Endothelial cell of umbilical vein (primary cell): ENCODE data around the gene FYB1. TPM values are rescaled to one million over a fixed set of nuclear protein-coding genes. Genes with fewer than 3 reads are reported as not detected.

Source experiments
- BruUV-seq: library from RNA; stranded (reverse); fragments of 400-500 nt; replicated peaks from 2 replicates; lab custom pipeline; 2021; lab: Mats Ljungman, UMichigan
- CTCF ChIA-PET: fragments of 300-600, 350-600 bp; sonication (Branson Sonifier 250); formaldehyde crosslinking; loops from one replicate; lab custom pipeline; 2021; ENCODE audit warnings: antibody characterized with exemption, inconsistent platforms; lab: Charles Lee
- POLR2A ChIA-PET: fragments of 300-600, 350-600 bp; sonication (Branson Sonifier 250); formaldehyde crosslinking; loops from one replicate; lab custom pipeline; 2021; ENCODE audit warnings: antibody characterized with exemption, inconsistent platforms; lab: Charles Lee
- DNase-seq: peaks from one replicate; pipeline ENCODE4 v3.0.0-alpha.2; 2011; ENCODE audit warnings: low read depth, low spot score
- FAIRE-seq: peaks from 2 replicates; lab custom pipeline; 2011; peaks lifted over from hg19 to GRCh38; lab: Jason Lieb, UNC
- H2AFZ ChIP-seq: 2 replicates; pipeline ENCODE4 v1.6.0; 2012; ENCODE audit warnings: low read depth, low read length, control low read depth, inconsistent platforms
- H3K27ac ChIP-seq: 2 replicates; pipeline ENCODE4 v1.5.1; 2011; ENCODE audit warnings: low read depth, mild to moderate bottlenecking, control low read depth, low read length, moderate library complexity; ENCODE audit not compliant: insufficient read depth
- H3K27me3 ChIP-seq, 2 experiments: 2 replicates each; pipeline versions ENCODE4 v1.6.0 to v1.6.1; 2011; ENCODE audit warnings: low read length in 2 of 2, mixed read lengths in 1 of 2; ENCODE audit not compliant: control insufficient read depth in 2 of 2, insufficient read depth in 2 of 2
- H3K36me3 ChIP-seq, 2 experiments: 2 replicates in 1 of 2; 3 replicates in 1 of 2; pipeline ENCODE4 v1.5.1; 2011; ENCODE audit warnings: low read length in 2 of 2, mild to moderate bottlenecking in 1 of 2, moderate library complexity in 1 of 2; ENCODE audit not compliant: control insufficient read depth in 2 of 2, insufficient read depth in 2 of 2; ENCODE audit errors: extremely low read depth in 1 of 2
- H3K4me1 ChIP-seq: 3 replicates; pipeline ENCODE4 v1.5.1; 2011; ENCODE audit warnings: mild to moderate bottlenecking, low read length; ENCODE audit not compliant: control insufficient read depth, insufficient read depth; ENCODE audit errors: extremely low read depth
- H3K4me2 ChIP-seq: 2 replicates; pipeline ENCODE4 v1.6.1; 2011; ENCODE audit warnings: low read length, control low read depth, mixed read lengths; ENCODE audit not compliant: insufficient read depth
- H3K4me3 ChIP-seq, 3 experiments: fragments of 200-600 bp in 1 of 3; sonication (generic), shearing (Covaris generic) in 1 of 3; replicated peaks in 1 of 3; 2 replicates each; pipeline ENCODE4 v1.5.1; 2011 to 2016; ENCODE audit warnings: control low read depth in 3 of 3, low read length in 3 of 3, mild to moderate bottlenecking in 2 of 3, inconsistent platforms in 1 of 3, low read depth in 1 of 3, moderate library complexity in 1 of 3; ENCODE audit not compliant: insufficient read depth in 1 of 3
- H3K79me2 ChIP-seq: 2 replicates; pipeline ENCODE4 v1.6.0; 2012; ENCODE audit warnings: low read length, inconsistent platforms; ENCODE audit not compliant: control insufficient read depth, insufficient read depth
- H3K9ac ChIP-seq: replicated peaks from 2 replicates; pipeline ENCODE3; 2011; ENCODE audit warnings: low read length, control low read depth; ENCODE audit not compliant: insufficient read depth; ENCODE audit errors: extremely low read depth
- H3K9me1 ChIP-seq: replicated peaks from 3 replicates; pipeline ENCODE4 v1.6.0; 2011; ENCODE audit warnings: mild to moderate bottlenecking, low read length; ENCODE audit not compliant: control insufficient read depth, insufficient read depth; ENCODE audit errors: extremely low read depth
- H3K9me3 ChIP-seq: replicated peaks from 2 replicates; pipeline ENCODE4 v1.5.1; 2012; ENCODE audit warnings: low read length, inconsistent platforms; ENCODE audit not compliant: control insufficient read depth, insufficient read depth
- H4K20me1 ChIP-seq: replicated peaks from 2 replicates; pipeline ENCODE3; 2011; ENCODE audit warnings: mild to moderate bottlenecking, low read length; ENCODE audit not compliant: control insufficient read depth, insufficient read depth; ENCODE audit errors: extremely low read depth
- EZH2 ChIP-seq: IDR thresholded peaks from 2 replicates; pipeline ENCODE4 v1.6.1; 2012; ENCODE audit warnings: borderline replicate concordance, low read depth, mild to moderate bottlenecking, moderate library complexity, low read length, inconsistent platforms; ENCODE audit not compliant: severe bottlenecking
- FOS ChIP-seq: IDR thresholded peaks from 2 replicates; pipeline ENCODE4 v1.6.1; 2011; ENCODE audit warnings: mild to moderate bottlenecking, low read length, moderate library complexity, borderline replicate concordance; ENCODE audit not compliant: insufficient read depth
- GATA2 ChIP-seq: IDR thresholded peaks from 2 replicates; pipeline ENCODE4 v1.7.0; 2011; ENCODE audit warnings: low read depth, mild to moderate bottlenecking, moderate library complexity, mixed read lengths, low read length; ENCODE audit not compliant: insufficient read length, insufficient read depth
- JUN ChIP-seq: IDR thresholded peaks from 2 replicates; pipeline ENCODE4 v1.6.1; 2011; ENCODE audit warnings: borderline replicate concordance, low read depth; ENCODE audit not compliant: insufficient read length, insufficient read depth
- MYC ChIP-seq: IDR thresholded peaks from one replicate; pipeline ENCODE4 v1.6.1; 2011; ENCODE audit warnings: mild to moderate bottlenecking, low read depth, low read length
- POLR2A ChIP-seq: IDR thresholded peaks from 2 replicates; pipeline ENCODE4 v1.6.1; 2012; ENCODE audit warnings: low read depth, mild to moderate bottlenecking, control low read depth, low read length
- POLR2AphosphoS5 ChIP-seq: IDR thresholded peaks from 2 replicates; pipeline ENCODE4 v1.6.1; 2012; ENCODE audit warnings: low read depth, mild to moderate bottlenecking, control low read depth, low read length, moderate library complexity; ENCODE audit not compliant: insufficient read depth
- dilution Hi-C: fragments of 300-500 bp; cut with MboI; formaldehyde crosslinking; loops from one replicate; pipeline ENCODE4 v1.15.0; 2019; ENCODE audit warnings: low sequenced_read_pairs; ENCODE audit not compliant: extremely low pct_ligation_motif_present
- intact Hi-C: fragments of 100-400 bp; cut with micrococcal nuclease; formaldehyde crosslinking; loops from one replicate; pipeline ENCODE4 v1.10.0; 2022
- polyA plus RNA-seq, 4 experiments: library from polyadenylated mRNA; depleted of rRNA in 3 of 4; stranded (reverse) in 3 of 4; unstranded in 1 of 4; fragments of >200 nt; gene quantifications; 2 replicates each; pipeline versions ENCODE4 v1.2.1 to v1.2.3, GENCODE V29; 2011 to 2012; ENCODE audit warnings: missing spikeins in 1 of 4
- total RNA-seq: library from RNA; stranded (reverse); gene quantifications from 2 replicates; pipeline ENCODE4 v1.2.3, GENCODE V29; 2021
- TF ChIP-seq, protein P1 (sequence below), 2 donors: IDR thresholded peaks; 1 replicate in 1 of 2; 2 replicates in 1 of 2; pipeline ENCODE4 v1.5.1; 2011; ENCODE audit warnings: low read length in 2 of 2, mild to moderate bottlenecking in 2 of 2, moderate library complexity in 2 of 2, control low read depth in 1 of 2, inconsistent platforms in 1 of 2, low read depth in 1 of 2; ENCODE audit not compliant: insufficient read depth in 1 of 2; ENCODE audit errors: extremely low read depth in 1 of 2
- TF ChIP-seq, protein P2 (sequence below): IDR thresholded peaks from 2 replicates; pipeline ENCODE4 v1.6.1; 2011; ENCODE audit not compliant: insufficient read depth, insufficient read length

The FYB1 gene
- total and polyA plus RNA-seq, 2 donors (not counting 3 experiments of a cell fraction or from before 2014, with no cell fraction given) = 0.44 TPM; not detected in 1

GRCh38 chr5:39146831-39147540 lies 72.4 kb downstream of the FYB1 start:
- TF ChIP-seq, protein P1, sequence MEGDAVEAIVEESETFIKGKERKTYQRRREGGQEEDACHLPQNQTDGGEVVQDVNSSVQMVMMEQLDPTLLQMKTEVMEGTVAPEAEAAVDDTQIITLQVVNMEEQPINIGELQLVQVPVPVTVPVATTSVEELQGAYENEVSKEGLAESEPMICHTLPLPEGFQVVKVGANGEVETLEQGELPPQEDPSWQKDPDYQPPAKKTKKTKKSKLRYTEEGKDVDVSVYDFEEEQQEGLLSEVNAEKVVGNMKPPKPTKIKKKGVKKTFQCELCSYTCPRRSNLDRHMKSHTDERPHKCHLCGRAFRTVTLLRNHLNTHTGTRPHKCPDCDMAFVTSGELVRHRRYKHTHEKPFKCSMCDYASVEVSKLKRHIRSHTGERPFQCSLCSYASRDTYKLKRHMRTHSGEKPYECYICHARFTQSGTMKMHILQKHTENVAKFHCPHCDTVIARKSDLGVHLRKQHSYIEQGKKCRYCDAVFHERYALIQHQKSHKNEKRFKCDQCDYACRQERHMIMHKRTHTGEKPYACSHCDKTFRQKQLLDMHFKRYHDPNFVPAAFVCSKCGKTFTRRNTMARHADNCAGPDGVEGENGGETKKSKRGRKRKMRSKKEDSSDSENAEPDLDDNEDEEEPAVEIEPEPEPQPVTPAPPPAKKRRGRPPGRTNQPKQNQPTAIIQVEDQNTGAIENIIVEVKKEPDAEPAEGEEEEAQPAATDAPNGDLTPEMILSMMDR (IDR thresholded peaks at IDR 0.05; ENCODE audit: extremely low read depth in 1 of 2, insufficient read depth in 1 of 2, low read depth in 1 of 2, low read length in 2 of 2) = no peak
- TF ChIP-seq POLR2AphosphoS5 (no peak), MYC (no peak), FOS (no peak), EZH2 (no peak), JUN (no peak), POLR2A (no peak), GATA2 (no peak)
- TF ChIP-seq, protein P2, sequence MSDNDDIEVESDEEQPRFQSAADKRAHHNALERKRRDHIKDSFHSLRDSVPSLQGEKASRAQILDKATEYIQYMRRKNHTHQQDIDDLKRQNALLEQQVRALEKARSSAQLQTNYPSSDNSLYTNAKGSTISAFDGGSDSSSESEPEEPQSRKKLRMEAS = no peak
- H3K9me1 ChIP-seq = no peaks in the 10 kb centered on the region
- no peak for FAIRE-seq
- H3K9me3 ChIP-seq = no peaks in the 10 kb centered on the region
- no peaks in the 10 kb centered on the region for H3K79me2 ChIP-seq
- H3K27ac ChIP-seq = no peak overlapping the region
- no peaks in the 10 kb centered on the region for H3K36me3 ChIP-seq
- no peak for DNase-seq
- no TSS peak for BruUV-seq
- H3K9ac ChIP-seq = no peak overlapping the region
- H4K20me1 ChIP-seq = no peaks in the 10 kb centered on the region
- intact Hi-C loops = loop anchor here (5.0 kb wide), 3 partner anchors 40 to 230 kb away; partner anchors contain the start of gene C9
- peaks cover 10% of the 10 kb centered on the region for H3K4me1 ChIP-seq
- ChIA-PET POLR2A (interaction anchor here (0.6 kb wide), 1 partner anchor 76 kb away, joined by 3 read pairs; no protein-coding TSS in a partner anchor), CTCF (interaction anchor here (0.6 kb wide), 1 partner anchor 78 kb away, joined by 3 read pairs; no protein-coding TSS in a partner anchor)
- H3K4me2 ChIP-seq = no peak overlapping the region
- no peak overlapping the region for H3K4me3 ChIP-seq
- dilution Hi-C loops = no loop called here
- H3K27me3 ChIP-seq = no peaks in the 10 kb centered on the region
- no peak overlapping the region for H2AFZ ChIP-seq
